Endothelial cell of umbilical vein (primary cell): Measurements from ENCODE around the gene DESI1. TPM values are rescaled to one million over a fixed set of nuclear protein-coding genes. Genes with fewer than 3 reads are reported as not detected.

Source experiments
- BruUV-seq: library from RNA; stranded (reverse); fragments of 400-500 nt; replicated peaks from 2 replicates; lab custom pipeline; 2021; lab: Mats Ljungman, UMichigan
- CTCF ChIA-PET: fragments of 300-600, 350-600 bp; sonication (Branson Sonifier 250); formaldehyde crosslinking; loops from one replicate; lab custom pipeline; 2021; ENCODE audit warnings: antibody characterized with exemption, inconsistent platforms; lab: Charles Lee
- POLR2A ChIA-PET: fragments of 300-600, 350-600 bp; sonication (Branson Sonifier 250); formaldehyde crosslinking; loops from one replicate; lab custom pipeline; 2021; ENCODE audit warnings: antibody characterized with exemption, inconsistent platforms; lab: Charles Lee
- DNase-seq: peaks from one replicate; pipeline ENCODE4 v3.0.0-alpha.2; 2011; ENCODE audit warnings: low read depth, low spot score
- FAIRE-seq: peaks from 2 replicates; lab custom pipeline; 2011; peaks lifted over from hg19 to GRCh38; lab: Jason Lieb, UNC
- H2AFZ ChIP-seq: 2 replicates; pipeline ENCODE4 v1.6.0; 2012; ENCODE audit warnings: low read depth, low read length, control low read depth, inconsistent platforms
- H3K27ac ChIP-seq: 2 replicates; pipeline ENCODE4 v1.5.1; 2011; ENCODE audit warnings: low read depth, mild to moderate bottlenecking, control low read depth, low read length, moderate library complexity; ENCODE audit not compliant: insufficient read depth
- H3K27me3 ChIP-seq, 2 experiments: 2 replicates each; pipeline versions ENCODE4 v1.6.0 to v1.6.1; 2011; ENCODE audit warnings: low read length in 2 of 2, mixed read lengths in 1 of 2; ENCODE audit not compliant: control insufficient read depth in 2 of 2, insufficient read depth in 2 of 2
- H3K36me3 ChIP-seq, 2 experiments: 2 replicates in 1 of 2; 3 replicates in 1 of 2; pipeline ENCODE4 v1.5.1; 2011; ENCODE audit warnings: low read length in 2 of 2, mild to moderate bottlenecking in 1 of 2, moderate library complexity in 1 of 2; ENCODE audit not compliant: control insufficient read depth in 2 of 2, insufficient read depth in 2 of 2; ENCODE audit errors: extremely low read depth in 1 of 2
- H3K4me1 ChIP-seq: 3 replicates; pipeline ENCODE4 v1.5.1; 2011; ENCODE audit warnings: mild to moderate bottlenecking, low read length; ENCODE audit not compliant: control insufficient read depth, insufficient read depth; ENCODE audit errors: extremely low read depth
- H3K4me2 ChIP-seq: 2 replicates; pipeline ENCODE4 v1.6.1; 2011; ENCODE audit warnings: low read length, control low read depth, mixed read lengths; ENCODE audit not compliant: insufficient read depth
- H3K4me3 ChIP-seq, 3 experiments: fragments of 200-600 bp in 1 of 3; sonication (generic), shearing (Covaris generic) in 1 of 3; replicated peaks in 1 of 3; 2 replicates each; pipeline ENCODE4 v1.5.1; 2011 to 2016; ENCODE audit warnings: control low read depth in 3 of 3, low read length in 3 of 3, mild to moderate bottlenecking in 2 of 3, inconsistent platforms in 1 of 3, low read depth in 1 of 3, moderate library complexity in 1 of 3; ENCODE audit not compliant: insufficient read depth in 1 of 3
- H3K79me2 ChIP-seq: 2 replicates; pipeline ENCODE4 v1.6.0; 2012; ENCODE audit warnings: low read length, inconsistent platforms; ENCODE audit not compliant: control insufficient read depth, insufficient read depth
- H3K9ac ChIP-seq: replicated peaks from 2 replicates; pipeline ENCODE3; 2011; ENCODE audit warnings: low read length, control low read depth; ENCODE audit not compliant: insufficient read depth; ENCODE audit errors: extremely low read depth
- H3K9me1 ChIP-seq: replicated peaks from 3 replicates; pipeline ENCODE4 v1.6.0; 2011; ENCODE audit warnings: mild to moderate bottlenecking, low read length; ENCODE audit not compliant: control insufficient read depth, insufficient read depth; ENCODE audit errors: extremely low read depth
- H3K9me3 ChIP-seq: replicated peaks from 2 replicates; pipeline ENCODE4 v1.5.1; 2012; ENCODE audit warnings: low read length, inconsistent platforms; ENCODE audit not compliant: control insufficient read depth, insufficient read depth
- H4K20me1 ChIP-seq: replicated peaks from 2 replicates; pipeline ENCODE3; 2011; ENCODE audit warnings: mild to moderate bottlenecking, low read length; ENCODE audit not compliant: control insufficient read depth, insufficient read depth; ENCODE audit errors: extremely low read depth
- CTCF ChIP-seq, 2 donors: IDR thresholded peaks; 1 replicate in 1 of 2; 2 replicates in 1 of 2; pipeline ENCODE4 v1.5.1; 2011; ENCODE audit warnings: low read length in 2 of 2, mild to moderate bottlenecking in 2 of 2, moderate library complexity in 2 of 2, control low read depth in 1 of 2, inconsistent platforms in 1 of 2, low read depth in 1 of 2; ENCODE audit not compliant: insufficient read depth in 1 of 2; ENCODE audit errors: extremely low read depth in 1 of 2
- EZH2 ChIP-seq: IDR thresholded peaks from 2 replicates; pipeline ENCODE4 v1.6.1; 2012; ENCODE audit warnings: borderline replicate concordance, low read depth, mild to moderate bottlenecking, moderate library complexity, low read length, inconsistent platforms; ENCODE audit not compliant: severe bottlenecking
- FOS ChIP-seq: IDR thresholded peaks from 2 replicates; pipeline ENCODE4 v1.6.1; 2011; ENCODE audit warnings: mild to moderate bottlenecking, low read length, moderate library complexity, borderline replicate concordance; ENCODE audit not compliant: insufficient read depth
- GATA2 ChIP-seq: IDR thresholded peaks from 2 replicates; pipeline ENCODE4 v1.7.0; 2011; ENCODE audit warnings: low read depth, mild to moderate bottlenecking, moderate library complexity, mixed read lengths, low read length; ENCODE audit not compliant: insufficient read length, insufficient read depth
- JUN ChIP-seq: IDR thresholded peaks from 2 replicates; pipeline ENCODE4 v1.6.1; 2011; ENCODE audit warnings: borderline replicate concordance, low read depth; ENCODE audit not compliant: insufficient read length, insufficient read depth
- MAX ChIP-seq: IDR thresholded peaks from 2 replicates; pipeline ENCODE4 v1.6.1; 2011; ENCODE audit not compliant: insufficient read depth, insufficient read length
- MYC ChIP-seq: IDR thresholded peaks from one replicate; pipeline ENCODE4 v1.6.1; 2011; ENCODE audit warnings: mild to moderate bottlenecking, low read depth, low read length
- POLR2A ChIP-seq: IDR thresholded peaks from 2 replicates; pipeline ENCODE4 v1.6.1; 2012; ENCODE audit warnings: low read depth, mild to moderate bottlenecking, control low read depth, low read length
- POLR2AphosphoS5 ChIP-seq: IDR thresholded peaks from 2 replicates; pipeline ENCODE4 v1.6.1; 2012; ENCODE audit warnings: low read depth, mild to moderate bottlenecking, control low read depth, low read length, moderate library complexity; ENCODE audit not compliant: insufficient read depth
- dilution Hi-C: fragments of 300-500 bp; cut with MboI; formaldehyde crosslinking; loops from one replicate; pipeline ENCODE4 v1.15.0; 2019; ENCODE audit warnings: low sequenced_read_pairs; ENCODE audit not compliant: extremely low pct_ligation_motif_present
- intact Hi-C: fragments of 100-400 bp; cut with micrococcal nuclease; formaldehyde crosslinking; loops from one replicate; pipeline ENCODE4 v1.10.0; 2022
- polyA plus RNA-seq, 4 experiments: library from polyadenylated mRNA; depleted of rRNA in 3 of 4; stranded (reverse) in 3 of 4; unstranded in 1 of 4; fragments of >200 nt; gene quantifications; 2 replicates each; pipeline versions ENCODE4 v1.2.1 to v1.2.3, GENCODE V29; 2011 to 2012; ENCODE audit warnings: missing spikeins in 1 of 4
- total RNA-seq: library from RNA; stranded (reverse); gene quantifications from 2 replicates; pipeline ENCODE4 v1.2.3, GENCODE V29; 2021

Gene DESI1
- total and polyA plus RNA-seq, 2 donors (not counting 3 experiments of a cell fraction or from before 2014, with no cell fraction given) = 36.8 to 59.1 TPM

DNA sequence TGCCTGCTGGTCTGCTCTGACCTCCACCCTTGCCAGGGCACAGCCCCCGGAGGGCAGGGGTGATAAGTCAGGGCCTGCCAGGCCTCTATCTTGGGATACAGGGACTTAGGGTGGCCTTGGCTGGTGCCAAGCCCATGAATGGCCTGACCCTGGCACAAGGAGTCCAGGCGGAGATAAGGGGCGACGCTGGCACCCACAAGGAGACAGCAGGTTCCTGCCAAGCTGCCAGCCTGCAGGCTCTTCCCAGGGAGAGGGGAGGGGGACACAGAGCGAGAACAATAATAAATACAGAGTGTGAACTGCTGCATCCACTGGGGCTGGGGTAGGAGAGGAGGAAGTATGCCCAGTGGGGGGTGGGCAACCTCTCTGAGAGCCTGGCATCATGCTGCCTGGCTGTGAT is 59.1 kb downstream of the DESI1 start:
- Histone ChIP-seq H3K9ac (no peak overlapping the region), H3K27ac (no peak overlapping the region), H3K9me3 (no peaks in the 10 kb centered on the region), H3K4me3 (no peak overlapping the region), H3K27me3 (peaks cover 0 to 8% of the 10 kb centered on the region in 2 experiments), H3K4me2 (no peak overlapping the region), H3K4me1 (peaks cover 11% of the 10 kb centered on the region), H3K79me2 (no peaks in the 10 kb centered on the region), H3K9me1 (no peaks in the 10 kb centered on the region), H3K36me3 (no peaks in the 10 kb centered on the region), H2AFZ (no peak overlapping the region), H4K20me1 (no peaks in the 10 kb centered on the region)
- ChIA-PET POLR2A (no interaction called here), CTCF (no interaction called here)
- no peak for TF ChIP-seq EZH2
- TF ChIP-seq MAX = no peak
- no peak for TF ChIP-seq MYC
- no peak for TF ChIP-seq CTCF (IDR thresholded peaks at IDR 0.05; ENCODE audit: extremely low read depth in 1 of 2, insufficient read depth in 1 of 2, low read depth in 1 of 2, low read length in 2 of 2)
- TF ChIP-seq JUN = no peak
- TF ChIP-seq POLR2A = no peak
- TF ChIP-seq GATA2 = no peak
- no peak for TF ChIP-seq FOS
- TF ChIP-seq POLR2AphosphoS5 = no peak
- dilution Hi-C loops = no loop called here
- BruUV-seq = no TSS peak
- intact Hi-C loops = no loop called here
- FAIRE-seq = no peak
- no peak for DNase-seq
